ENCODE measurements around the gene OR51F1.
"Not testable (repeated sequence)": the region's sequence is repeated elsewhere in the genome, so short reads cannot be mapped to it uniquely, and the experiment has no call there.

The OR51F1 gene

GRCh38 chr11:4769838-4770237 is at the start of gene OR51F1:
OR51F1 (minus strand) TSS chr11:4769938; CDS start chr11:4769938, 0 bp downstream.
- no peak for DNase-seq

- no peak for DNase-seq
Measured at GRCh38 chr11:4809246-4809645, 39.5 kb upstream of the OR51F1 start.

- DNase-seq, result no peak
Measured at GRCh38 chr11:4808476-4808875, 38.7 kb upstream of the OR51F1 start.

- DNase-seq, result no peak
Measured at GRCh38 chr11:4804280-4804679, 34.5 kb upstream of the OR51F1 start, which contains the start of gene OR52R1. OR52R1 (minus strand) TSS chr11:4804380; CDS start chr11:4804380, 0 bp downstream.

GRCh38 chr11:4801316-4801715 is 31.6 kb upstream of the OR51F1 start:
- not testable (repeated sequence) for DNase-seq

GRCh38 chr11:4798427-4799183 is 28.9 kb upstream of the OR51F1 start:
- peak; percentile 5 for DNase-seq

- DNase-seq, result no peak
Measured at GRCh38 chr11:4797206-4797605, 27.5 kb upstream of the OR51F1 start.

- no peak for DNase-seq
Measured at GRCh38 chr11:4782454-4782853, 12.7 kb upstream of the OR51F1 start.

GRCh38 chr11:4768094-4768493 is 1.6 kb downstream of the OR51F1 start:
- no peak for DNase-seq

- no peak for DNase-seq
Measured at GRCh38 chr11:4766420-4767043, 3.2 kb downstream of the OR51F1 start.

- no peak for DNase-seq
Measured at GRCh38 chr11:4763096-4763495, 6.6 kb downstream of the OR51F1 start.

GRCh38 chr11:4751201-4751600 is 18.5 kb downstream of the OR51F1 start:
- no peak for DNase-seq

GRCh38 chr11:4748438-4748837 is 21.3 kb downstream of the OR51F1 start:
- no peak for DNase-seq

- no peak for DNase-seq
Measured at GRCh38 chr11:4740735-4741134, 29.0 kb downstream of the OR51F1 start.

GRCh38 chr11:4727171-4727570 is 42.6 kb downstream of the OR51F1 start:
- DNase-seq, result no peak

- not testable (repeated sequence) for DNase-seq
Measured at GRCh38 chr11:4722616-4723534, 46.9 kb downstream of the OR51F1 start.

Data from NCI-H146 (cell line).